DND-41 (cell line): Measurements from ENCODE around the gene KCNMA1.

Source experiments
- CTCF ChIP-seq: IDR thresholded peaks from 2 replicates; pipeline ENCODE4 v1.5.1; 2012; ENCODE audit warnings: borderline replicate concordance, low read length, moderate library complexity, mild to moderate bottlenecking; ENCODE audit not compliant: poor library complexity, severe bottlenecking; ENCODE audit errors: extremely low read depth
- EZH2 ChIP-seq: IDR thresholded peaks from 3 replicates; pipeline ENCODE4 v1.6.1; 2012; ENCODE audit warnings: borderline replicate concordance, low read depth, mild to moderate bottlenecking, moderate library complexity, low read length, inconsistent platforms; ENCODE audit not compliant: severe bottlenecking

GRCh38 chr10:77268721-77269120 is 368.9 kb downstream of the KCNMA1 start:
- no peak for TF ChIP-seq CTCF
- TF ChIP-seq EZH2: no peak
